H1 (cell line): ENCODE data around the gene NOP16. TPM values are rescaled to one million over a fixed set of nuclear protein-coding genes. Genes with fewer than 3 reads are reported as not detected.

Source experiments
- BACH1 ChIP-seq: IDR thresholded peaks from 2 replicates; pipeline ENCODE4 v1.6.1; 2012; ENCODE audit warnings: low read length, improper control_type of control experiment
- CHD1 ChIP-seq: IDR thresholded peaks from 2 replicates; pipeline ENCODE4 v1.6.1; 2012; ENCODE audit warnings: low read depth, low read length, improper control_type of control experiment
- EP300 ChIP-seq, 2 experiments: IDR thresholded peaks; 1 replicate in 1 of 2; 2 replicates in 1 of 2; pipeline ENCODE4 v1.6.1; 2011 to 2012; ENCODE audit warnings: low read depth in 2 of 2, low read length in 2 of 2, mild to moderate bottlenecking in 2 of 2, borderline replicate concordance in 1 of 2, inconsistent platforms in 1 of 2, moderate library complexity in 1 of 2
- GABPA ChIP-seq: IDR thresholded peaks from 2 replicates; pipeline ENCODE4 v1.6.1; 2011; ENCODE audit warnings: mild to moderate bottlenecking, low read length, moderate library complexity, borderline replicate concordance; ENCODE audit not compliant: insufficient read depth
- JUND ChIP-seq: IDR thresholded peaks from 2 replicates; pipeline ENCODE4 v1.6.1; 2011; ENCODE audit warnings: mild to moderate bottlenecking, improper control_type of control experiment, low read length
- MAX ChIP-seq: IDR thresholded peaks from 2 replicates; pipeline ENCODE4 v1.6.1; 2012; ENCODE audit warnings: inconsistent platforms
- NRF1 ChIP-seq: IDR thresholded peaks from 2 replicates; pipeline ENCODE4 v1.6.1; 2011; ENCODE audit warnings: mild to moderate bottlenecking, low read depth, low read length, improper control_type of control experiment
- SP1 ChIP-seq: IDR thresholded peaks from 2 replicates; pipeline ENCODE4 v1.6.1; 2011; ENCODE audit warnings: low read depth, low read length
- SP2 ChIP-seq: IDR thresholded peaks from 2 replicates; pipeline ENCODE4 v1.6.1; 2012; ENCODE audit warnings: mild to moderate bottlenecking, low read length, inconsistent platforms
- TBP ChIP-seq: IDR thresholded peaks from 2 replicates; pipeline ENCODE4 v1.6.1; 2011; ENCODE audit warnings: low read depth, low read length, improper control_type of control experiment
- ZNF274 ChIP-seq: IDR thresholded peaks from 2 replicates; pipeline ENCODE4 v1.7.0; 2012; ENCODE audit warnings: low read length, borderline replicate concordance; ENCODE audit errors: extremely low read depth
- polyA plus RNA-seq, 7 experiments: library from polyadenylated mRNA; depleted of rRNA in 3 of 7; stranded (reverse) in 5 of 7; unstranded in 2 of 7; fragments of >200 nt in 5 of 7; fragments of 200-250 nt in 2 of 7; gene quantifications; 1 replicate in 5 of 7; 2 replicates in 1 of 7; 4 replicates in 1 of 7; pipeline versions ENCODE4 v1.2.1 to v1.2.3, GENCODE V29; 2011 to 2013; ENCODE audit warnings: missing spikeins in 2 of 7, mixed read lengths in 2 of 7
- total RNA-seq: library from RNA; stranded (reverse); fragmentation: NEBNext Ultra II Directional; extraction: Animal tissue kit (Norgen Biotek cat#: 25700); gene quantifications from 2 replicates; pipeline ENCODE4 v1.2.1, GENCODE V29; 2021
- TF ChIP-seq, protein P1 (sequence below): fragments of 300-600 bp; sonication (generic); IDR thresholded peaks from 2 replicates; pipeline ENCODE4 v1.7.1; 2012; ENCODE audit warnings: low read length, moderate library complexity, mild to moderate bottlenecking, inconsistent platforms; ENCODE audit not compliant: insufficient replicate concordance

Gene NOP16
- total and polyA plus RNA-seq, 2 of the 8 experiments (the other 6 are each of a cell fraction or from before 2014, with no cell fraction given): 46.9 to 65.2 TPM

GRCh38 chr5:176413709-176414191, 25.4 kb upstream of the NOP16 start (continued):
- TF ChIP-seq, protein P1, sequence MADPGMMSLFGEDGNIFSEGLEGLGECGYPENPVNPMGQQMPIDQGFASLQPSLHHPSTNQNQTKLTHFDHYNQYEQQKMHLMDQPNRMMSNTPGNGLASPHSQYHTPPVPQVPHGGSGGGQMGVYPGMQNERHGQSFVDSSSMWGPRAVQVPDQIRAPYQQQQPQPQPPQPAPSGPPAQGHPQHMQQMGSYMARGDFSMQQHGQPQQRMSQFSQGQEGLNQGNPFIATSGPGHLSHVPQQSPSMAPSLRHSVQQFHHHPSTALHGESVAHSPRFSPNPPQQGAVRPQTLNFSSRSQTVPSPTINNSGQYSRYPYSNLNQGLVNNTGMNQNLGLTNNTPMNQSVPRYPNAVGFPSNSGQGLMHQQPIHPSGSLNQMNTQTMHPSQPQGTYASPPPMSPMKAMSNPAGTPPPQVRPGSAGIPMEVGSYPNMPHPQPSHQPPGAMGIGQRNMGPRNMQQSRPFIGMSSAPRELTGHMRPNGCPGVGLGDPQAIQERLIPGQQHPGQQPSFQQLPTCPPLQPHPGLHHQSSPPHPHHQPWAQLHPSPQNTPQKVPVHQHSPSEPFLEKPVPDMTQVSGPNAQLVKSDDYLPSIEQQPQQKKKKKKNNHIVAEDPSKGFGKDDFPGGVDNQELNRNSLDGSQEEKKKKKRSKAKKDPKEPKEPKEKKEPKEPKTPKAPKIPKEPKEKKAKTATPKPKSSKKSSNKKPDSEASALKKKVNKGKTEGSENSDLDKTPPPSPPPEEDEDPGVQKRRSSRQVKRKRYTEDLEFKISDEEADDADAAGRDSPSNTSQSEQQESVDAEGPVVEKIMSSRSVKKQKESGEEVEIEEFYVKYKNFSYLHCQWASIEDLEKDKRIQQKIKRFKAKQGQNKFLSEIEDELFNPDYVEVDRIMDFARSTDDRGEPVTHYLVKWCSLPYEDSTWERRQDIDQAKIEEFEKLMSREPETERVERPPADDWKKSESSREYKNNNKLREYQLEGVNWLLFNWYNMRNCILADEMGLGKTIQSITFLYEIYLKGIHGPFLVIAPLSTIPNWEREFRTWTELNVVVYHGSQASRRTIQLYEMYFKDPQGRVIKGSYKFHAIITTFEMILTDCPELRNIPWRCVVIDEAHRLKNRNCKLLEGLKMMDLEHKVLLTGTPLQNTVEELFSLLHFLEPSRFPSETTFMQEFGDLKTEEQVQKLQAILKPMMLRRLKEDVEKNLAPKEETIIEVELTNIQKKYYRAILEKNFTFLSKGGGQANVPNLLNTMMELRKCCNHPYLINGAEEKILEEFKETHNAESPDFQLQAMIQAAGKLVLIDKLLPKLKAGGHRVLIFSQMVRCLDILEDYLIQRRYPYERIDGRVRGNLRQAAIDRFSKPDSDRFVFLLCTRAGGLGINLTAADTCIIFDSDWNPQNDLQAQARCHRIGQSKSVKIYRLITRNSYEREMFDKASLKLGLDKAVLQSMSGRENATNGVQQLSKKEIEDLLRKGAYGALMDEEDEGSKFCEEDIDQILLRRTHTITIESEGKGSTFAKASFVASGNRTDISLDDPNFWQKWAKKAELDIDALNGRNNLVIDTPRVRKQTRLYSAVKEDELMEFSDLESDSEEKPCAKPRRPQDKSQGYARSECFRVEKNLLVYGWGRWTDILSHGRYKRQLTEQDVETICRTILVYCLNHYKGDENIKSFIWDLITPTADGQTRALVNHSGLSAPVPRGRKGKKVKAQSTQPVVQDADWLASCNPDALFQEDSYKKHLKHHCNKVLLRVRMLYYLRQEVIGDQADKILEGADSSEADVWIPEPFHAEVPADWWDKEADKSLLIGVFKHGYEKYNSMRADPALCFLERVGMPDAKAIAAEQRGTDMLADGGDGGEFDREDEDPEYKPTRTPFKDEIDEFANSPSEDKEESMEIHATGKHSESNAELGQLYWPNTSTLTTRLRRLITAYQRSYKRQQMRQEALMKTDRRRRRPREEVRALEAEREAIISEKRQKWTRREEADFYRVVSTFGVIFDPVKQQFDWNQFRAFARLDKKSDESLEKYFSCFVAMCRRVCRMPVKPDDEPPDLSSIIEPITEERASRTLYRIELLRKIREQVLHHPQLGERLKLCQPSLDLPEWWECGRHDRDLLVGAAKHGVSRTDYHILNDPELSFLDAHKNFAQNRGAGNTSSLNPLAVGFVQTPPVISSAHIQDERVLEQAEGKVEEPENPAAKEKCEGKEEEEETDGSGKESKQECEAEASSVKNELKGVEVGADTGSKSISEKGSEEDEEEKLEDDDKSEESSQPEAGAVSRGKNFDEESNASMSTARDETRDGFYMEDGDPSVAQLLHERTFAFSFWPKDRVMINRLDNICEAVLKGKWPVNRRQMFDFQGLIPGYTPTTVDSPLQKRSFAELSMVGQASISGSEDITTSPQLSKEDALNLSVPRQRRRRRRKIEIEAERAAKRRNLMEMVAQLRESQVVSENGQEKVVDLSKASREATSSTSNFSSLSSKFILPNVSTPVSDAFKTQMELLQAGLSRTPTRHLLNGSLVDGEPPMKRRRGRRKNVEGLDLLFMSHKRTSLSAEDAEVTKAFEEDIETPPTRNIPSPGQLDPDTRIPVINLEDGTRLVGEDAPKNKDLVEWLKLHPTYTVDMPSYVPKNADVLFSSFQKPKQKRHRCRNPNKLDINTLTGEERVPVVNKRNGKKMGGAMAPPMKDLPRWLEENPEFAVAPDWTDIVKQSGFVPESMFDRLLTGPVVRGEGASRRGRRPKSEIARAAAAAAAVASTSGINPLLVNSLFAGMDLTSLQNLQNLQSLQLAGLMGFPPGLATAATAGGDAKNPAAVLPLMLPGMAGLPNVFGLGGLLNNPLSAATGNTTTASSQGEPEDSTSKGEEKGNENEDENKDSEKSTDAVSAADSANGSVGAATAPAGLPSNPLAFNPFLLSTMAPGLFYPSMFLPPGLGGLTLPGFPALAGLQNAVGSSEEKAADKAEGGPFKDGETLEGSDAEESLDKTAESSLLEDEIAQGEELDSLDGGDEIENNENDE: no peak
- no peak for TF ChIP-seq MAX
- TF ChIP-seq SP1: no peak
- no peak for TF ChIP-seq TBP
- TF ChIP-seq ZNF274: no peak
- TF ChIP-seq EP300 (IDR thresholded peaks at IDR 0.05; ENCODE audit: borderline replicate concordance in 1 of 2, low read depth in 2 of 2, low read length in 2 of 2): no peak
- TF ChIP-seq GABPA: no peak
- no peak for TF ChIP-seq SP2
- no peak for TF ChIP-seq CHD1
- TF ChIP-seq JUND: no peak
- TF ChIP-seq BACH1: no peak
- TF ChIP-seq NRF1: no peak
